ENCODE data around the gene STRBP. TPM values are rescaled to one million over a fixed set of nuclear protein-coding genes. Genes with fewer than 3 reads are reported as not detected.
"Not testable (repeated sequence)": the region's sequence is repeated elsewhere in the genome, so short reads cannot be mapped to it uniquely, and the experiment has no call there.

Gene STRBP
- total and polyA plus RNA-seq, 2 of the 8 experiments (the other 6 are each of a cell fraction or from before 2014, with no cell fraction given) = 29.7 to 105 TPM

DNA sequence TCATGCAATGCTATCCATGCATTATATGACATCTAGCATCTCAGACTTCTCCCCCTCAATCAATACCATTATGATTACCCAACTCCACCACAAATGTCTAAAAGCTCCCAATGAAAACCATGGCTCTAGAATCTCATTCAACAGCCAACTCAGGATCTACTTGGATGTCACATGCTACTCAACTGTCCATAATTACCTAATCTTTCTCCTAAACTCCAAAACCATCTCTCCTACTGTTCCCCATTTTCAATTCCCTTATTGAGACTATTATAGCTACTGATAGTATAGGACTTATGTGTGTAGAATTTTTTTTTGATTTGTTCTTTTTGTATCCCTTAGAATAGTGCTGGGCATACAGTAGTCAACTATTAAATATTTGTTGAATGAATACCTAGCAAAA is 8.2 kb upstream of the STRBP start:
- Histone ChIP-seq H3K23me2 (ENCODE audit: low read depth, low read length) (no peaks in the 10 kb centered on the region), H4K8ac (ENCODE audit: extremely low read depth, insufficient read depth, low read length) (no peak overlapping the region), H4K91ac (replicated peaks; ENCODE audit: insufficient read length, low read length) (no peak overlapping the region), H2AK5ac (ENCODE audit: low read depth, low read length) (no peak overlapping the region), H3K18ac (ENCODE audit: extremely low read depth, low read length) (no peak overlapping the region), H4K20me1 (replicated peaks in 1 of 2; ENCODE audit: control insufficient read depth in 1 of 2, insufficient read depth in 2 of 2, low read length in 2 of 2) (no peaks in the 10 kb centered on the region), H2AFZ (ENCODE audit: low read length) (no peak overlapping the region), H4K5ac (ENCODE audit: insufficient read length, low read depth, low read length) (no peak overlapping the region), H3K36me3 (ENCODE audit: control insufficient read depth in 2 of 4, insufficient read depth in 4 of 4, low read length in 3 of 4) (no peaks in the 10 kb centered on the region), H3K14ac (ENCODE audit: insufficient read length) (no peak overlapping the region), H3K4me2 (ENCODE audit: insufficient read depth in 1 of 2, low read depth in 2 of 2, low read length in 2 of 2) (no peak overlapping the region), H3K4ac (replicated peaks; ENCODE audit: insufficient read length, low read depth, low read length) (no peak overlapping the region), H3K56ac (replicated peaks; ENCODE audit: insufficient read length, low read depth, low read length) (no peak overlapping the region), H3K79me1 (ENCODE audit: low read depth, low read length) (no peaks in the 10 kb centered on the region), H3K79me2 (ENCODE audit: control insufficient read depth in 1 of 2, insufficient read depth in 2 of 2, low read length in 2 of 2) (no peaks in the 10 kb centered on the region), H2BK15ac (ENCODE audit: low read length) (no peak overlapping the region), H3K9me3 (ENCODE audit: insufficient read depth in 2 of 2, low read depth in 1 of 2, low read length in 1 of 2) (no peaks in the 10 kb centered on the region), H2BK20ac (ENCODE audit: low read length) (no peak overlapping the region), H3K27me3 (replicated peaks in 1 of 4; ENCODE audit: control insufficient read depth in 3 of 4, extremely low read depth in 1 of 4, insufficient read depth in 3 of 4, low read length in 3 of 4) (no peaks in the 10 kb centered on the region; a peak in 1 of 7 replicates), H3K4me3 (ENCODE audit: extremely low read depth in 1 of 4, insufficient read depth in 2 of 4, low read depth in 3 of 4, low read length in 4 of 4) (no peak overlapping the region), H2BK12ac (ENCODE audit: low read depth, low read length) (no peak overlapping the region), H2BK120ac (replicated peaks; ENCODE audit: low read depth, low read length) (no peak overlapping the region), H2BK5ac (ENCODE audit: low read depth, low read length) (no peak overlapping the region), H3K4me1 (replicated peaks in 1 of 4; ENCODE audit: control insufficient read depth in 3 of 4, insufficient read depth in 4 of 4, low read length in 3 of 4) (peaks cover 0 to 5% (median 1%) of the 10 kb centered on the region in 4 experiments; a peak in 5 of 7 replicates), H3K9ac (replicated peaks in 1 of 4; ENCODE audit: extremely low read depth in 1 of 4, low read depth in 3 of 4, low read length in 3 of 4) (no peak overlapping the region), H3K23ac (ENCODE audit: insufficient read length) (no peak overlapping the region), H3K27ac (ENCODE audit: low read depth, low read length) (no peak overlapping the region)
- FAIRE-seq = no peak
- no peak for DNase-seq (ENCODE audit: low read depth in 1 of 2, low spot score in 2 of 2)
- POLR2A ChIA-PET (ENCODE audit: partially characterized antibody) = interaction anchor here (1.3 kb wide), 1 partner anchor 11 kb away, joined by 3 read pairs; no protein-coding TSS in a partner anchor
- CTCF ChIA-PET (ENCODE audit: partially characterized antibody) = interaction anchor here (0.7 to 1.2 kb wide), 2 partner anchors 53 to 127 kb away, joined by 3 read pairs; no protein-coding TSS in a partner anchor
- TF ChIP-seq TBP (IDR thresholded peaks at IDR 0.05; ENCODE audit: low read depth, low read length) = no peak
- TF ChIP-seq POLR2AphosphoS5 (IDR thresholded peaks at IDR 0.05; ENCODE audit: low read depth, low read length) = no peak

DNA sequence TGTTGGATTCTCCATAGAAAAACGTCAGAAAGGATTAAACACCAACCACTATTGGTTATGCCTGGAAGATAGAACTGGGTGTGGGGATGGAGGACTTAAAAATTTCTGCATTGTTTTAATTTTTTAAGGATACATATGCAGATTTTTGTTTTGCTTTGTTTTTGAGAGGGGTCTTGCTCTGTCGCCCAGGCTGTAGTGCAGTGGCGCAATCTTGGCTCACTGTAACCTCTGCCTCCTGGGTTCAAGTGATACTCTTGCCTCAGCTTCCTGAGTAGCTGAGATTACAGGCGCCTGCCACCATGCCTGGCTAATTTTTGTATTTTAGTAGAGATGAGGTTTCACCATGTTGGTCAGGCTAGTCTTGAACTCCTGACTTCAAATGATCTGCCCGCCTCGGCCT is 2.7 kb upstream of the STRBP start:
- H2BK5ac ChIP-seq (ENCODE audit: low read depth, low read length); POLR2A ChIA-PET (ENCODE audit: partially characterized antibody); H4K20me1 ChIP-seq (replicated peaks in 1 of 2; ENCODE audit: control insufficient read depth in 1 of 2, insufficient read depth in 2 of 2, low read length in 2 of 2); H2BK120ac ChIP-seq (replicated peaks; ENCODE audit: low read depth, low read length); FAIRE-seq; H2BK20ac ChIP-seq (ENCODE audit: low read length); H3K79me1 ChIP-seq (ENCODE audit: low read depth, low read length); H2BK15ac ChIP-seq (ENCODE audit: low read length); H3K27ac ChIP-seq (ENCODE audit: low read depth, low read length); H3K4me2 ChIP-seq (ENCODE audit: insufficient read depth in 1 of 2, low read depth in 2 of 2, low read length in 2 of 2); H3K4ac ChIP-seq (replicated peaks; ENCODE audit: insufficient read length, low read depth, low read length); H3K23ac ChIP-seq (ENCODE audit: insufficient read length); CTCF ChIA-PET (ENCODE audit: partially characterized antibody); H2AFZ ChIP-seq (ENCODE audit: low read length); H3K4me3 ChIP-seq (ENCODE audit: extremely low read depth in 1 of 4, insufficient read depth in 2 of 4, low read depth in 3 of 4, low read length in 4 of 4); H3K56ac ChIP-seq (replicated peaks; ENCODE audit: insufficient read length, low read depth, low read length); H4K91ac ChIP-seq (replicated peaks; ENCODE audit: insufficient read length, low read length); H3K18ac ChIP-seq (ENCODE audit: extremely low read depth, low read length); H3K36me3 ChIP-seq (ENCODE audit: control insufficient read depth in 2 of 4, insufficient read depth in 4 of 4, low read length in 3 of 4); H2BK12ac ChIP-seq (ENCODE audit: low read depth, low read length); H3K9ac ChIP-seq (replicated peaks in 1 of 4; ENCODE audit: extremely low read depth in 1 of 4, low read depth in 3 of 4, low read length in 3 of 4); H3K14ac ChIP-seq (ENCODE audit: insufficient read length); H4K5ac ChIP-seq (ENCODE audit: insufficient read length, low read depth, low read length); H3K27me3 ChIP-seq (replicated peaks in 1 of 4; ENCODE audit: control insufficient read depth in 3 of 4, extremely low read depth in 1 of 4, insufficient read depth in 3 of 4, low read length in 3 of 4); H4K8ac ChIP-seq (ENCODE audit: extremely low read depth, insufficient read depth, low read length); H3K9me3 ChIP-seq (ENCODE audit: insufficient read depth in 2 of 2, low read depth in 1 of 2, low read length in 1 of 2); H2AK5ac ChIP-seq (ENCODE audit: low read depth, low read length); DNase-seq (ENCODE audit: low read depth in 1 of 2, low spot score in 2 of 2): not testable (repeated sequence)
- Histone ChIP-seq H3K4me1 (replicated peaks in 1 of 4; ENCODE audit: control insufficient read depth in 3 of 4, insufficient read depth in 4 of 4, low read length in 3 of 4) (peaks cover 5 to 20% (median 7%) of the 10 kb centered on the region in 4 experiments), H3K23me2 (ENCODE audit: low read depth, low read length) (peaks cover 16% of the 10 kb centered on the region), H3K79me2 (ENCODE audit: control insufficient read depth in 1 of 2, insufficient read depth in 2 of 2, low read length in 2 of 2) (peaks cover 14 to 18% of the 10 kb centered on the region in 2 experiments)
- WGBS, 2 experiments (ENCODE audit: extremely low coverage in 1 of 2, insufficient coverage in 1 of 2, insufficient read length in 1 of 2, insufficient replicate concordance in 2 of 2, low coverage in 1 of 2, low lambda C conversion rate in 2 of 2, missing lambda C conversion rate in 1 of 2) = 94% methylated on average over 6 of the region's 6 CpGs; no CpG with 5 or more reads in 1 of the 2 experiments

Data from H1 (cell line).